ENCODE data around the gene UGT1A7.

GRCh38 chr2:233718552-233718951 lies 36.9 kb downstream of the UGT1A7 start, which contains the start of gene UGT1A4:
- TF ChIP-seq POLR2A (IDR thresholded peaks at IDR 0.05): no peak
- TF ChIP-seq, protein P1, sequence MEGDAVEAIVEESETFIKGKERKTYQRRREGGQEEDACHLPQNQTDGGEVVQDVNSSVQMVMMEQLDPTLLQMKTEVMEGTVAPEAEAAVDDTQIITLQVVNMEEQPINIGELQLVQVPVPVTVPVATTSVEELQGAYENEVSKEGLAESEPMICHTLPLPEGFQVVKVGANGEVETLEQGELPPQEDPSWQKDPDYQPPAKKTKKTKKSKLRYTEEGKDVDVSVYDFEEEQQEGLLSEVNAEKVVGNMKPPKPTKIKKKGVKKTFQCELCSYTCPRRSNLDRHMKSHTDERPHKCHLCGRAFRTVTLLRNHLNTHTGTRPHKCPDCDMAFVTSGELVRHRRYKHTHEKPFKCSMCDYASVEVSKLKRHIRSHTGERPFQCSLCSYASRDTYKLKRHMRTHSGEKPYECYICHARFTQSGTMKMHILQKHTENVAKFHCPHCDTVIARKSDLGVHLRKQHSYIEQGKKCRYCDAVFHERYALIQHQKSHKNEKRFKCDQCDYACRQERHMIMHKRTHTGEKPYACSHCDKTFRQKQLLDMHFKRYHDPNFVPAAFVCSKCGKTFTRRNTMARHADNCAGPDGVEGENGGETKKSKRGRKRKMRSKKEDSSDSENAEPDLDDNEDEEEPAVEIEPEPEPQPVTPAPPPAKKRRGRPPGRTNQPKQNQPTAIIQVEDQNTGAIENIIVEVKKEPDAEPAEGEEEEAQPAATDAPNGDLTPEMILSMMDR (IDR thresholded peaks at IDR 0.05): no peak

Data from esophagus squamous epithelium (tissue), 4 donors.